Myocyte (in vitro differentiated cells): ENCODE measurements around the gene HCN1. TPM values are rescaled to one million over a fixed set of nuclear protein-coding genes. Genes with fewer than 3 reads are reported as not detected.
"Not testable (repeated sequence)": the region's sequence is repeated elsewhere in the genome, so short reads cannot be mapped to it uniquely, and the experiment has no call there.

Experiments
- DNase-seq: peaks from one replicate; pipeline ENCODE4 v3.0.0-alpha.2; 2012; ENCODE audit warnings: low read depth
- total RNA-seq: library from RNA; depleted of rRNA; stranded (reverse); fragments of >200 nt; gene quantifications from 2 replicates; pipeline ENCODE4 v1.2.3, GENCODE V29; 2014

The HCN1 gene
- total RNA-seq, 1 donor from 2014 or later = not detected

DNA sequence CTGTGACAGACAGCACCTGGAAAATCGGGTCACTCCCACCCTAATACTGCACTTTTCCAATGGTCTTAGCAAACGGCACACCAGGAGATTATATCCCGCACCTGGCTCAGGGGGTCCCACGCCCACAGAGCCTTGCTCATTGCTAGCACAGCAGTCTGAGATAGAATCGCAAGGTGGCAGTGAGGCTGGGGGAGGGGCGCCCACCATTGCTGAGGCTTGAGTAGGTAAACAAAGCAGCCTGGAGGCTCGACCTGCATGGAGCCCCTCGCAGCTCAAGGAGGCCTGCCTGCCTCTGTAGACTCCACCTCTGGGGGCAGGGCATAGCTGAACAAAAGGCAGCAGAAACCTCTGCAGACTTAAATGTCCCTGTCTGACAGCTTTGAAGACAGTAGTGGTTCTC lies 383.6 kb downstream of the HCN1 start:
- not testable (repeated sequence) for DNase-seq

- no peak for DNase-seq
These were observed 400.9 kb downstream of the HCN1 start for GRCh38 chr5:45295231-45295630.

- DNase-seq = no peak
These were observed 407.4 kb downstream of the HCN1 start for GRCh38 chr5:45288746-45289145.

GRCh38 chr5:45284436-45284835 lies 411.7 kb downstream of the HCN1 start:
- no peak for DNase-seq

DNA sequence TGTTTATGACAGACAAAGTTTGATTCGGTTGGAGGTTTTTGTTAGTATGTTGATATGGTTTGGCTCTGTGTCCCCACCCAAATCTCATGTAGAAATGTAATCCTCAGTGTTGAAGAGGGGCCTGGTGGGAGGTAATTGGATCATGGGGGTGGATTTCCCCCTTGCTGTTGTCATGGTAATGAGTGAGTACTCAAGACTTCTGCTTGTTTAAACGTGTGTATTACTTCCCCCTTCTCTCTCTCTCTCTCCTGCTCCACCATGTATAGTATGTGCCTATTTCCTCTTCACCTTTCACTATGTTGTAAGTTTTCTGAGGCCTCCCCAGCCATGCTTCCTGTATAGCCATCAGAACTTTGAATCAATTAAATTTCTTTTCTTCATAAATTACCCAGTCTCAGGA lies 415.1 kb downstream of the HCN1 start:
- DNase-seq = no peak

- DNase-seq = no peak
These were observed 417.1 kb downstream of the HCN1 start for GRCh38 chr5:45279109-45279508.

GRCh38 chr5:45277860-45278259 lies 418.3 kb downstream of the HCN1 start:
- DNase-seq = no peak

GRCh38 chr5:45274241-45274640 lies 421.9 kb downstream of the HCN1 start:
- no peak for DNase-seq

DNA sequence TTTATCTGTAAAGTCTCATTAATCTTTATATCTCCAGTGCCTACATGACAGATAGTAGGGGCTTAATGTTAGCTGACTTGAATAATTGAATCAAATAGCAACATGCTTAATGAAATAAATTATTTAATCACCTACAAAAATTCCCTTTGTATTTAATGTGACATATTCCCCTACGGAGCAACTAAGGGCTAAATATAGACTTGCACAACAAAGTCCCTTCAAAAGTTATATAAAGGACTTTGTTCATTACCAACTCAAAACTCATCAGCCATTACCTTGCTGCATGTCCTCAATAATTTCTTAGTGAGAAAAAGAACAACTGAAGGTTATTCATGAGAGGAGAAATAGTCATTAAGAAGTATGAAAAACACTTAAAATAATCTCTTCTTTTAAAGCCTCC lies 424.6 kb downstream of the HCN1 start:
- no peak for DNase-seq

DNA sequence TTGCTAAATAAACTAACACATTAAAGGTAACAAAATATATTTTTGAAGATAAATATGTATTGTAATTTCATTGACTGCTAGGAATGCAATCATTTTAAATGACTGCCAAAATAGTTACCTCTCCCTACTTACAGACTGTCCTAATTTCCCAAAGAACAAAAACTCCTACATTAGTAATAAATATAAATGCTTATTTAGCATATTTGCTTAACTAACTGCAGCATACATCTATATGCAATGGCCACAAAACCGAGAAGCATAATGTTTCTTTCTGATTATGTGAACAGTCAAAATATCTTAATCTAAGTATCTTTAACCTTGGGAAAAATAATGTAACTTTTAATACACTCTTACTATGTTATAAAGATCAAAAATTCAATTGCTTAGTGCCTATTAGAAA lies 431.7 kb downstream of the HCN1 start:
- no peak for DNase-seq

DNA sequence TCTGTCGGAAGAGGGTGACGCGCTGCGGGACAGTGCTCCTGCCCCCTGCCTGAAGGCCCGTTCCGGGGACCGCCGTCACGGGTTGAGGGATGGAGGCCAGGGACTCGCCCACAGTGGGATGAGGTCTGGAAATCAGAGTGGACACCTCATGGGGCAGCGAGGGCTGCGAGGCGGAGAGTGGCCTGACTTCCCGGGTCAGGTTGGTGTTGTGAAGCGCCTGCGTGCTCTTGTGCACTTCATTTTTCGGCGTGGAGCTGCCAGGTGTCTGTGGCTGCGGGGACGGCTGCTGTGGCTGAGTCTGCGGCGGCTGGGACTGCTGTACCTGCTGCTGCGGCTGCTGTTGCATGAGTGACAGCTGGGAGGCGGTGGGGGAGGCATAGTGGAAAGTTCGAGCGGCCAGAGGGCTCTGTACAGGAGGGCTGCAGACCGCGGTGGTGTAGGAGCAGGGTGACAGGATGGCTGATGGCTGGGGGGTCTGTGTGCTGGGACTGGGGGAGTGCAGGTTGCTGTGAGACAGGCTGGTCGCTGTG lies 434.1 kb downstream of the HCN1 start:
- no peak for DNase-seq

DNA sequence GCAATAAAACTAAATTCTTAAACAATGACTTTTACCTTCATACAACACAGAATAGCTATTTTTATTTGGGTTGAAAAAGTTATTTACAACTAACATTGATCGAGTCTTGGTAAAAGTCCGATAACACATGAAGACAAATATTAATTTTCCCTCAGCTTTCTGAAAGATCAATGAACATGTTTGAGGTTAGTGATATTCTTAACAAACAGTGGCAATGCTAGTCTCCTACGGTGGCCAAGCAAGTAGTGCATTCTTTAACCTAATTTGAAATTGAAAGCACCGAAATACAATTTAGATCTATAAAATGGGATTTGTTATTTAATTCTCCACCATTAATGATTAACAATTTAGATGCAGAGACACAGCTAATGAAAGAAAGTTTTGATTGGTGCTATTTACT lies 435.1 kb downstream of the HCN1 start:
- no peak for DNase-seq

GRCh38 chr5:45260292-45260691 lies 435.9 kb downstream of the HCN1 start:
- no peak for DNase-seq

GRCh38 chr5:45252978-45253377 lies 443.2 kb downstream of the HCN1 start:
- DNase-seq = no peak

DNA sequence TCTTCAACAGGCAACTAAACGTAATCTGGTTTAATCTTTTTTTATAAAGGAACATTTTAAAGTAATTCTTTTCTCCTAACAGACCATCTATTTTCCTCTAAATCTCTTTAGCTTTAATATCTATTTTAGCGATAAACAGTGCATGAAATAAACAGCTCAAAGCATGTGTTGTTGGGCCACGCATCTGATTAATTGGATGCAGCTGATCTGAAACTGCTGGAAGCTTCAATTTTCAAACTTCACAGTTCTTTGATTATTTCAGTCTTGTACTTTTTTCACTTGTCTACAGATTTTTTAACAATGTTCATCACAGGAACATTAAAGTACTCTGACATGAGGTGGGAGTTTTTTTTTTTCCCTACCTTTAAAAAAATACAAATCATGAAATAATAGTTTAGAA lies 443.6 kb downstream of the HCN1 start:
- DNase-seq = no peak

- DNase-seq = no peak
These were observed 470.6 kb downstream of the HCN1 start for GRCh38 chr5:45225571-45226031.

DNA sequence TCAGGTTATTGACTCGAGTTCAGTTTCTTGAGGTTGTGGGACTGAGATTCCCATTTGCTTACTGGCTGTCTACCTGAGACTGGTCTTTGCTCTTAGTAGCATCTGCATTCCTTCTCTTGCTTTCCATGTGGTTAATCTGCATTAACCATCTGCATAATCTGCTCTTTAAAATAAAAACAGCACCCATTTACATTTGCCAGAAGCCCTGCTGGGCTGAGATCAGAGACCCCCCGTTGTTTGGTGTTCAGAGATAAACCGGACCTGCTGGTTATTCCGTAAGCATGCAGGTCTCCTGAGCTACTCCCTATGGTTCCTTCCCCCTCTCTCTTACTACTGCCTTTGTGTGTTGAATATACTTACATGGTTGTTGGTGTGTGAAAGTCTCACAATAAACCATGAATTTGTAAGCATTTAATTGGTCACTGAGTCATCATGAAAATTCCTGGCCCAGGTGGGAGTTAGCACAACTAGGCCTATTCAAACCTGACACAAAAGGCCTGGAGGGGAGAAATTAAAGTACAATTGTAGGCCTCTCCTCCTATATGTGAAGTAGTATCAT lies 490.7 kb downstream of the HCN1 start:
- no peak for DNase-seq
